Measurements from ENCODE around the gene CLCN3. TPM values are rescaled to one million over a fixed set of nuclear protein-coding genes. Genes with fewer than 3 reads are reported as not detected.

CLCN3 gene
- total and polyA plus RNA-seq, 9 donors = 11.8 to 38.5 (median 29.6) TPM

DNA sequence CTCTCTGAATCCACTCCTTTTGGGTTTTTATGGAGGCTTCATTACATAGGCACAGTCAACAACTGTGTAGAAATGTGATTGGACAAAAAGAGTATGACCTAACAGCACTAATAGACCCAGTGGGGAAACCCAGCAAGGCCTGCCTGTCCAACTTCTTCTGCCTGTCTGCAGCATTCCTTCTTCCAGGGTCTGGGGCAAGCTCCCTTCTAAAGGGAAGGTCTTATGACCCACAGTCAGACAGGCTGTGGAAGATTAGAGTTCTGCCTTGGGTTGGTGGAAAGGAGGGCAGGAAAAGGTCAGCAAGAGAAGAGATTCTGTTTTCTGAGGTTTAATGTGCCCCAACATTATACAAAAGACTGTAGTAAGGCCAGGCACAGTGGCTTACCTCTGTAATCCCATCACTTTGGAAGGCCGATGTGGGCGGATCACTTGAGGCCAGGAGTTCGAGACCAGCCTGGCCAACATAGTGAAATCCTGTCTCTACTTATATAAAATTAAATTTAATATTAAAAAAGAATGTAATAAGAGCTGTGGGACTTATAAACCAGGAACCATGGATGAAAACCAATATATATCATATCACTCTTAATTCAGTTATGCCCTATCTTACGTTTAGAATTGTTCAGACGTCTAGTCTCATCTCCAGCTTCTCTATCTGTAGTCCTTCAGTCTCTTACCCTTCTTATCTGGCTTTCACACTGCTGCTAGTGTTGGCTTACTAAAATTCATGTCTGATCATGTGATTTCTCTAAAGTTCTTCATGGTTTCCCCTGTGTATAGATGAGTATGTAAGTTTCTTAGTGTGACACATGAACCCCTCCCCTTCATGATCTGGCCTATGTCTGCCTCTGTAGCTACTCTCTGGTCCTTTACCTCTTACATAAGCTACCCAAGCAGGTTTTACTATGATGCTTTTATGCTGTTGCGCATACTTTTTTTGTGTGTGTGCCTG lies 6.2 kb downstream of the CLCN3 start:
- no peak for DNase-seq
- 94 to 95% (median 95%) methylated on average over 6 of the region's 6 CpGs for WGBS, 3 donors
- no peaks in the 10 kb centered on the region for H3K9me3 ChIP-seq
- intact Hi-C loops (cut with DNase I) = no loop called here
- H3K4me3 ChIP-seq = no peak overlapping the region
- no peaks in the 10 kb centered on the region for H3K36me3 ChIP-seq
- no peak for TF ChIP-seq POLR2A (IDR thresholded peaks at IDR 0.05)
- no peak for TF ChIP-seq EP300 (IDR thresholded peaks at IDR 0.05)
- TF ChIP-seq, protein P1, sequence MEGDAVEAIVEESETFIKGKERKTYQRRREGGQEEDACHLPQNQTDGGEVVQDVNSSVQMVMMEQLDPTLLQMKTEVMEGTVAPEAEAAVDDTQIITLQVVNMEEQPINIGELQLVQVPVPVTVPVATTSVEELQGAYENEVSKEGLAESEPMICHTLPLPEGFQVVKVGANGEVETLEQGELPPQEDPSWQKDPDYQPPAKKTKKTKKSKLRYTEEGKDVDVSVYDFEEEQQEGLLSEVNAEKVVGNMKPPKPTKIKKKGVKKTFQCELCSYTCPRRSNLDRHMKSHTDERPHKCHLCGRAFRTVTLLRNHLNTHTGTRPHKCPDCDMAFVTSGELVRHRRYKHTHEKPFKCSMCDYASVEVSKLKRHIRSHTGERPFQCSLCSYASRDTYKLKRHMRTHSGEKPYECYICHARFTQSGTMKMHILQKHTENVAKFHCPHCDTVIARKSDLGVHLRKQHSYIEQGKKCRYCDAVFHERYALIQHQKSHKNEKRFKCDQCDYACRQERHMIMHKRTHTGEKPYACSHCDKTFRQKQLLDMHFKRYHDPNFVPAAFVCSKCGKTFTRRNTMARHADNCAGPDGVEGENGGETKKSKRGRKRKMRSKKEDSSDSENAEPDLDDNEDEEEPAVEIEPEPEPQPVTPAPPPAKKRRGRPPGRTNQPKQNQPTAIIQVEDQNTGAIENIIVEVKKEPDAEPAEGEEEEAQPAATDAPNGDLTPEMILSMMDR (IDR thresholded peaks at IDR 0.05) = no peak
- H3K27me3 ChIP-seq = no peaks in the 10 kb centered on the region
- H3K4me1 ChIP-seq (ENCODE audit: insufficient read depth) = peaks cover 2% of the 10 kb centered on the region
- no peak overlapping the region for H3K27ac ChIP-seq

DNA sequence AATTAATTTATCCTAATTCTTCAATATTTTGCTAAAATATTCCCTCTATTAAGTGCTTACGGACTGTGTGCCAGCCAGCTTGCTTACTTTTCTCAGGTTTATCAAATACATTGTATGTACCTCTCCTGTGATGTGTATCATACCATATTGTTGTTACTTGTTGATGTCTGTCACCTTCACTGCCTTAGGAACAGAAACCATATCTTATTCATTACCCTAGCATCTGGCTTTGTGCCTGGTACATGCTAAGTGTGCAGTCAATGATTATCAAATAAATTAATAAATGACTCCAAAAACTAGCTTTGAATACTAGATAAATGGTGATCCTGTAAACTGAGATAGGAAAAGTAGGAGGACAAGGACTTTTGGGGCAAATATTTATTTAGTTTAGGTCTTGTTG lies 6.9 kb downstream of the CLCN3 start:
- intact Hi-C loops (cut with DNase I) = no loop called here
- 92 to 98% (median 97%) methylated on average over 1 of the region's 1 CpG for WGBS, 3 donors

DNA sequence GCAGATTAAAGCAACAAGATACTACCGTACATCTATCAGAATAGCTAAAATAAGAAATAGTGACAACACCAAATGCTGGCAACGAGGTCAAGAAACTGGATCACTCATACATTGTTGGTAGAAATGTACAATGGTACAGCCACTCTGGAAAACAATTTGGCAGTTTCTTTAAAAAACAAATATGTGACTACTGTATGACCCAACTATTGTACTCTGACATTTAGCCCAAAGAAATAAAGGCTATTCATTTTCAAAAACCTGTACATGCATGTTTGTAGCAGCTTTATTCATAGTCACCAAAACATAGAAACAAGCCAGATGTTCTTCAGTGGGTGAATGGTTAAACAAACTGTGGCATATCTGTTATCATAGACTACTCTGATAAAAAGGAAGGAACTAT lies 8.2 kb downstream of the CLCN3 start:
- WGBS, 3 donors = 86 to 94% (median 92%) methylated on average over 2 of the region's 2 CpGs
- H3K27ac ChIP-seq = no peak overlapping the region
- no peaks in the 10 kb centered on the region for H3K4me1 ChIP-seq (ENCODE audit: insufficient read depth)
- no peak overlapping the region for H3K4me3 ChIP-seq
- no peaks in the 10 kb centered on the region for H3K36me3 ChIP-seq
- no peaks in the 10 kb centered on the region for H3K27me3 ChIP-seq
- DNase-seq = no peak
- TF ChIP-seq EP300 (IDR thresholded peaks at IDR 0.05) = no peak
- TF ChIP-seq POLR2A (IDR thresholded peaks at IDR 0.05) = no peak
- TF ChIP-seq, protein P1 (IDR thresholded peaks at IDR 0.05) = no peak
- intact Hi-C loops (cut with DNase I) = no loop called here
- H3K9me3 ChIP-seq = no peaks in the 10 kb centered on the region

More for the DNA sequence above, 6.9 kb downstream of the CLCN3 start:
- no peaks in the 10 kb centered on the region for H3K36me3 ChIP-seq
- H3K4me3 ChIP-seq = no peak overlapping the region
- no peak for DNase-seq
- no peak overlapping the region for H3K27ac ChIP-seq
- no peaks in the 10 kb centered on the region for H3K27me3 ChIP-seq
- TF ChIP-seq POLR2A (IDR thresholded peaks at IDR 0.05) (no peak), EP300 (IDR thresholded peaks at IDR 0.05) (no peak)
- TF ChIP-seq, protein P1 (IDR thresholded peaks at IDR 0.05) = no peak
- H3K9me3 ChIP-seq = no peaks in the 10 kb centered on the region
- no peaks in the 10 kb centered on the region for H3K4me1 ChIP-seq (ENCODE audit: insufficient read depth)

DNA sequence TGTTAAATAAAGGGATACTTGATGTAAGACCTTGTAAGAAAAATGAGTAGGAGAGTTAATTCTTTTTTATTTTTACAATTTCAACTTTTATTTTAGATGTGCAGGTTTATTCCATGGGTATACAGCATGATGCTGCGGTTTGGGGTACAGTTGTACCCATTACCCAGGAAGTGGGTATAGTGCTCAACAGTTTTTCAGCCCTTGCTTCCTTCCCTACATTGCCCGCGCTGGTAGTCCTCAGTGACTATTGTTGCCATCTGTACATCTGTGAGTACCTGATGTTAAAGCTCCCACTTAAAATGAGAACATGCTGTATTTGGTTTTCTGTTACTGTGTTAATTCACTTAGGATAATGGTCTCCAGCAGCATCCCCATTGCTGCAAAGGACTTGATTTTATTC lies 9.7 kb downstream of the CLCN3 start:
- WGBS, 3 donors = 98% methylated on average over 3 of the region's 3 CpGs
- no peaks in the 10 kb centered on the region for H3K36me3 ChIP-seq
- intact Hi-C loops (cut with DNase I) = no loop called here

More for the DNA sequence above, 9.7 kb downstream of the CLCN3 start:
- no peak overlapping the region for H3K27ac ChIP-seq
- H3K4me1 ChIP-seq (ENCODE audit: insufficient read depth) = no peaks in the 10 kb centered on the region
- H3K27me3 ChIP-seq = no peaks in the 10 kb centered on the region
- TF ChIP-seq POLR2A (IDR thresholded peaks at IDR 0.05) = no peak
- no peak for TF ChIP-seq EP300 (IDR thresholded peaks at IDR 0.05)
- TF ChIP-seq, protein P1 (IDR thresholded peaks at IDR 0.05) = no peak
- no peaks in the 10 kb centered on the region for H3K9me3 ChIP-seq
- H3K4me3 ChIP-seq = no peak overlapping the region
- no peak for DNase-seq
